Vagina (tissue), 2 donors: ENCODE data around the gene ARHGEF16.

ENCODE experiments used
- CTCF ChIP-seq, 3 experiments: fragments of 450-650 bp in 2 of 3; fragments of 200-600 bp in 1 of 3; sonication (generic) in 1 of 3; IDR thresholded peaks; one replicate each; pipeline ENCODE4 v1.5.1; 2017 to 2019; ENCODE audit warnings: antibody characterized with exemption in 3 of 3, mild to moderate bottlenecking in 2 of 3, moderate library complexity in 2 of 3
- POLR2A ChIP-seq, 2 donors: fragments of 450-650 bp; IDR thresholded peaks; one replicate each; pipeline ENCODE4 v1.6.1; 2017; ENCODE audit warnings: antibody characterized with exemption in 2 of 2, mild to moderate bottlenecking in 2 of 2, moderate library complexity in 2 of 2
- POLR2AphosphoS5 ChIP-seq, 2 donors: sonication (generic); formaldehyde crosslinking; IDR thresholded peaks; one replicate each; pipeline ENCODE4 v1.9.0; 2017; ENCODE audit warnings: antibody characterized with exemption in 2 of 2, mild to moderate bottlenecking in 2 of 2, low read depth in 1 of 2; ENCODE audit not compliant: insufficient read depth in 1 of 2

DNA sequence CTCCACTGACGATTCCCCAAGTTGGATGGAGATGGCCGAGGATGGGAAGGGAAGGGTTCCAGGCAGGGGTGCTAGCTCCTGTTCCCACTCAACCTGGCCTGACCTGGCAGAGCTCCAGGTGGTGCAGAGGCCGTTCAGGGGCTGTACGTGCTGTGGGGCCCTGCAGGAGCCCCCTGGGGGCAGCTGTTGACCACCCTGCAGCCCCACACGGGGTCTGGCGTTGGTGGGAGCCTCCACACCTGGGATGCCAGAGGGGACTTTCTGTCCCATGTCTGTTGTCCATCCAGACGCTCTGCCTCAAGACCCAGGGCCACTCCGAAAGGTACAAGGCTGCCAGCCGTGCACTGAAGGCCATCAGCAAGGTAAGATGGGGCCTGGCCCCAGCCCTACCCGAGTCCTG, 20.0 kb downstream of the ARHGEF16 start:
- TF ChIP-seq CTCF (IDR thresholded peaks at IDR 0.05): no peak
- TF ChIP-seq POLR2A (IDR thresholded peaks at IDR 0.05): no peak
- no peak for TF ChIP-seq POLR2AphosphoS5 (IDR thresholded peaks at IDR 0.05; ENCODE audit: insufficient read depth in 1 of 2, low read depth in 1 of 2)
